RPMI7951 (cell line): Measurements from ENCODE around the gene ZNF318. TPM values are rescaled to one million over a fixed set of nuclear protein-coding genes. Genes with fewer than 3 reads are reported as not detected.
"Not testable (repeated sequence)": the region's sequence is repeated elsewhere in the genome, so short reads cannot be mapped to it uniquely, and the experiment has no call there.

ENCODE experiments used
- DNase-seq: peaks from one replicate; pipeline ENCODE4 v3.0.0-alpha.2; 2012; ENCODE audit warnings: low read depth
- total RNA-seq: library from RNA; depleted of rRNA; stranded (reverse); fragments of >200 nt; shearing (Covaris generic); gene quantifications from 2 replicates; pipeline ENCODE4 v1.2.3, GENCODE V29; 2014; rRNA removed

The ZNF318 gene, protein sequence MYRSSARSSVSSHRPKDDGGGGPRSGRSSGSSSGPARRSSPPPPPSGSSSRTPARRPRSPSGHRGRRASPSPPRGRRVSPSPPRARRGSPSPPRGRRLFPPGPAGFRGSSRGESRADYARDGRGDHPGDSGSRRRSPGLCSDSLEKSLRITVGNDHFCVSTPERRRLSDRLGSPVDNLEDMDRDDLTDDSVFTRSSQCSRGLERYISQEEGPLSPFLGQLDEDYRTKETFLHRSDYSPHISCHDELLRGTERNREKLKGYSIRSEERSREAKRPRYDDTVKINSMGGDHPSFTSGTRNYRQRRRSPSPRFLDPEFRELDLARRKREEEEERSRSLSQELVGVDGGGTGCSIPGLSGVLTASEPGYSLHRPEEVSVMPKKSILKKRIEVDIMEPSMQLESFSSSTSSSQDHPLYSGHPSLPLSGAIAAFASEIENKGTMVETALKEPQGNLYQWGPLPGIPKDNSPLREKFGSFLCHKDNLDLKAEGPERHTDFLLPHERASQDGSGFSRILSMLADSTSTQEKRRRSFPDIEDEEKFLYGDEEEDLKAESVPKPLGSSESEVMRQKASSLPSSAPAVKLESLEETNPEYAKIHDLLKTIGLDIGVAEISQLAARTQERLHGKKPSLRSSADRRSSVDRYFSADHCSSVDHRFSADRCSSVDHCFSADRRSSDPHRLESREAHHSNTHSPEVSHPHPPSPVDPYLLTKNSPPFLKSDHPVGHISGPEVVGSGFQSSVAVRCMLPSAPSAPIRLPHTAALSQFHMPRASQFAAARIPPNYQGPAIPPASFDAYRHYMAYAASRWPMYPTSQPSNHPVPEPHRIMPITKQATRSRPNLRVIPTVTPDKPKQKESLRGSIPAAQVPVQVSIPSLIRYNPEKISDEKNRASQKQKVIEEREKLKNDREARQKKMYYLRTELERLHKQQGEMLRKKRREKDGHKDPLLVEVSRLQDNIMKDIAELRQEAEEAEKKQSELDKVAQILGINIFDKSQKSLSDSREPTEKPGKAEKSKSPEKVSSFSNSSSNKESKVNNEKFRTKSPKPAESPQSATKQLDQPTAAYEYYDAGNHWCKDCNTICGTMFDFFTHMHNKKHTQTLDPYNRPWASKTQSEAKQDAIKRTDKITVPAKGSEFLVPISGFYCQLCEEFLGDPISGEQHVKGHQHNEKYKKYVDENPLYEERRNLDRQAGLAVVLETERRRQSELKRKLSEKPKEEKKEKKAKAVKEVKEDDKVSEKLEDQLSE (N-terminal part only)
- 8.0 and 10.9 TPM in 2 replicates for total RNA-seq

DNA sequence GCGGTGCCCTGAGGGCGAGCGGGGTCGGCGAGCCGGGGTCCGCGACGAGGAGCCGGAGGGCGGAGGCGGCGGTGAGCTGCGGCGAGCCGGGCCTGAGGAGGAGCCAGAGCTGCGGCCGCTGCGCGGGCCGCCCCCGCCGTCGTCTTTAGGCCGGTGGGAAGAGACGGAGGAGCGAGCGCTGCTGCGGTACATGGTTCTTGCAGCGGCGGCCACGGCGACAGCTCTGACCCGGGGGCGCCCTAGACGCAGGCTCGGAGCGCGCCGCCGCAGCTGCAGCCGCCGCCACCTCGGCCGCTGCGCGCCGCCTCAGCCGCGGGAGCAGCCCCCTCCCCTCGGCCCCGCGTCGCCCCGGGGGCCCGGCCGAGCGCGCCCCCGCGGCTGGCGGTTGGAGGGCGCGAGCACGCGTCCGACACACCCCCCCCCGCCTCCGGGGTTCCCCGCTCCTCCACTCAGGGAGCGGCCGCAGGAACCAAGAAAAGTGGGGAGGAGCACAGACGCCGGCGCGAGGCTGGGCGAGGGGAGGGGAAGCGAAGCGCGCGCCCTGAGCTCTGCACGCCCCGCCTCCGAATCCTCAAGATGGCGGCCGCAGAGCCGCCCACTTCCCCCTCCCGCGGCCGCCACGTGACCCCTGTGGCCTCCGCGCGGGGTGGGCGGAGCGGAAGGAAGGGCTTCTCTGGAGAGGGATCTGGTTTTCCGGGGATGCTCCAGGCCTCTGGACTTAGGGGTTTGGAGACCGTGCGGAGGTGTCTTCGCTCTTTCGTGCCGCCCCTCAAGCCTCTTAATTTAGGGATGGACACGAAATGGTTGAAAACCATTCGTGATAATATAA lies at the start of gene ZNF318:
TSS of gene ZNF318 (minus strand) at position 474 of the 829 bp plus-strand sequence. CDS start at position 192, 282 bp downstream.
- DNase-seq: peak; percentile 97

DNA sequence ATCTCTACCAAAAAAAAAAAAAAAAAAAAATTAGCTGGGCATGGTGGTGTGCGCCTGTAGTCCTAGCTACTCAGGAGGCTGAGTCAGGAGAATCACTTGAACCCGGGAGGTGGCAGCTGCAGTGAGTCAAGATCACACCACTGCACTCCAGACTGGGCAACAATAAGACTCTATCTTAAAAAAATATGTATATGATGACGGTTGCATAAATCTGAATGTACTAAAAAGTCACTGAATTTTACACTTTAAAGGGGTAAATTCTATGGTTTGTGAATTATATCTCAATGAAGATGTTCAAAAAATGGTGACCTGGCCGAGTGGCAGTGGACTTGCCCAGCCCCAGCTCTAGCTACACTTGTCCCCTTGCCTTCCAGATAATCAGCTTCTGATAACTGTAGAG lies 47.5 kb upstream of the ZNF318 start:
- no peak for DNase-seq

DNA sequence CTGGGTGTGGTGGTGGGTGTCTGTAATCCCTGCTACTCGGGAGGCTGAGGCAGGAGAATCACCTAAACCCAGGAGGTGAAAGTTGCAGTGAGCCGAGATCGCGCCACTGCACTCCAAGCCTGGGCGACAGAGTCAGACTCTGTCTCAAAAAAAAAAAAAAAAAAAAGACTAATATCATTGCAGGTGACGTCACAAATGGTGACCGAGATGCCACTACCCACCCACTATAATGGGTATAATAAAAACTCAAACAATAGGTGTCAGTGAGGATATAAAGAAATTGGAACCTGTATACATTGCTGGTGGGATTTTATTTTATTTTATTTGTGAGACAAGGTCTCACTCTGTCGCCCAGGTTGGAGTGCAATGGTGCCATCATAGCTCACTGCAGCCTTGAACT lies 45.8 kb upstream of the ZNF318 start:
- DNase-seq: not testable (repeated sequence)

DNA sequence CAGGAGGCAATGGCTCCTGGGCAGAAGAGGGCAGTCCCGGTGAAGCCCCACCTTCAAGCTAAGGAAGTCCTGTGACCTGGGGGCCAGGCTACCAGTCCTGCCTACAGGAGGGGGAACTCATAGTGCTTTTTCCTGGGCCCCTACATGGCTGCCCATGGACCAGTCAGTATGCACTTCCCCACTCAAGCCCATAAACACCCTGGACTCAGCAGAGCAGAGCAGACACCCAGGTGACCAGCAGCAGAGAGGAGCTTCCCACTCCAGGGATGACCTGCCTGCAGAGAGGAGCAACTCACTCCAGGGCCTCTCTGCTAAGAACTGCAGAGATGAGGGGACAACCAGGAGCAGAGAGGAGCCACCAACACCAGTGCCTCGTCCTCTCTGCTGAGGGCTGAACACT lies 43.6 kb upstream of the ZNF318 start:
- no peak for DNase-seq

DNA sequence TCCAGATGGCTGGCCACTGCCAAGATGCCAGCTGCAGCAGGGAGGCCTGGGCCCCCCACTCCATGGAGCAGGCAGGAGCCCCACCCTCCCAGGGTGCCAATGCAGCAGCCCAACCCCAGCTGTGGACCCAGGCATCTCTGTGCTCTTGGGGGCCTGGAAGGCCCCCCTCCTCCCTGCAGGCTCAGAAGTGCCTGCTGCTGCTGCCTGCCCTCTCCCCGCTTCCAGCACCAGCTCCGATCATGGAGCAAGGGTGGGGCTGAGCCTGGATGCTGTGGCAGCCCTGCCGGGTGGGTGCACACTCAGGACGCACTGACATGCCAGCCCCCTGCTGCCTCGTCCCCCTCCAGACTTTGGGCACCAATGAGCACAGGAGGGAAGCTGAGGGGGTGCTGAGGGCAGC lies 43.1 kb upstream of the ZNF318 start:
- no peak for DNase-seq

DNA sequence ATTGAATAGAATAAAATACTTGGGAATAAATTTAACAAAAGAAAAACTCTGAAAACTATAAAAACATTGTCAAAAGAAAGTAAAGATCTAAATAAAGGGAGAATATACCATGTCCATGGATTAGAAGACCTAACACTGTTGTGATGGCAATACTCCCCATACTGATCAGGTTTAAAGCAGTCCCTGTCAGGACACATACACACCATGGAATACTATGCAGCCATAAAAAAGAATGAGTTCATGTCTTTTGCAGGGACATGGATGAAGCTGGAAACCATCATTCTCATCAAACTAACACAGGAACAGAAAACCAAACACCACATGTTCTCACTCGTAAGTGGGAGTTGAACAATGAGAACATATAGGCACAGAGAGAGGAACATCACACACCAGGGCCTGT lies 41.3 kb upstream of the ZNF318 start:
- not testable (repeated sequence) for DNase-seq

DNA sequence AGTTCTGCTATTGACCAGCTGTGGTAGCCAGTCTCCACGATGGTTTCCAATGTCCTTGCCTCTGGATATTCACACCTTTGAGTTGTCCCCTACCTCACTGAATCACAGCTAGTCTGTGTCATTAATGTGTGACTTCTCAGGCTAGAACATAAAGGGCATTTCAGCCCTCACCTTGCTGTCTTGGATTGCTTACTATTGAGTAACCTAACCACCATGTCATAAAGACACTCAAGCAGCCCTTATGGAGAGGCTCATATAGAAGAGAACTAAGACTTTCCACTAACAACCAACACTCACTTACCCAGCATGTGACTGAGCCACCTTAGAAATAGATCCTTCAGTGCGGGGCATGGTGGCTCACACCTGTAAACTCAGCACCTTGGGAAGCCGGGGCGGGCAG lies 38.8 kb upstream of the ZNF318 start:
- no peak for DNase-seq

DNA sequence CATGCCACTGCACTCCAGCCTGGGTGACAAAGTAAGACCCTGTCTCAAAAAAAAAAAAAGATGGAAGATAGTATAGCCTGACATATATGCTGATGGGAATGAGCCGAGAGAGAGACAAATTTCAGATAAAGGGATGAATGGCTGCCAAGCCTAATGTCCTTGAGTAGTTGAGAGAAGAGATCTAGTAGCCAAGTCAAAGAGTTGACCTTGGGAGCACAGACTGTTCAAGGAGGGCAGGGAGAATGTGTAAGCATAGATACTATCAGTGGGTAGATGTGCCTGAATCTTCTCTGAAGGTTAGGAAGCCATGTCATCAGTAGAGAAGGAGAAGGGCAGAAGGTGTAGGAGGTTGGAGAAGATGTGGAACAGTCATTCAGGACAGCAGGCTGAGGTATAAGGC lies 37.8 kb upstream of the ZNF318 start:
- DNase-seq: no peak

DNA sequence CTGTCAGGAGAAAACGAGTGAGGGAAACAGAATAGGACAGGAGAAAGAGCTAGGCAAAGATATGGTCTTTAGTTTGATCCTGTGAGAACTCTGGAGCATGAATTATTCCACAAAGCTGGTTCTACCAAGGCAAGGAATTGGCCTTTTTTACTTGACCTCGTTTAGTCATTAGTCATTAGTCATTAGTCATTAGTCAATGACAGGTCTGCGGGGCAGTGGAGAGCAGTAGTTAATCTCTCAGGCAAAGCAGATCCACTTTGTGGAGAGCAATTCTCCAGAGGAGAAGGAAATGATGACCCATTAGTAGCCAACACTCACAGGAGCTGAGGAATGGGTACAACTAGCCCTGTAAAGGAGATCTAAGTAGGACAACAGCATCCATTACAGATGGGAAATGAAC lies 35.9 kb upstream of the ZNF318 start:
- no peak for DNase-seq

DNA sequence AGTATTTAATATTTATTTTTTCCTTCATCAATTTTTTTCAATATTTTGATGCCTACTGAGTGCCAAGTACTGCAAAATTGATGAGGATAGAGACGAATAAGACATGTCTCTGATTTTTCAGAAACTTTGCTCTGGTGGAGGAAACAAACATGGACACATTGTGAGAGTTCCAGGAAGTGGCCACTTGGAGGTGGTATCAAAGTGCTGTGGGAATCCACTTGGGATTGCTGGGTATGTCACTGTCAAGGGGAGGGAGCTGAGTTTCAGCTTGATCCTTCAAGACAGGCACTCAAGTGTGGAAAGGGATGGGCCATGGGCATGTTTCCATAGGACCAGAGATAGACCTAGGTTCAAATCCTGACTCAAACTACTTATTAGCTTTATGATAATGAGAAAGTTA lies 33.4 kb upstream of the ZNF318 start:
- peak; percentile 27 for DNase-seq

DNA sequence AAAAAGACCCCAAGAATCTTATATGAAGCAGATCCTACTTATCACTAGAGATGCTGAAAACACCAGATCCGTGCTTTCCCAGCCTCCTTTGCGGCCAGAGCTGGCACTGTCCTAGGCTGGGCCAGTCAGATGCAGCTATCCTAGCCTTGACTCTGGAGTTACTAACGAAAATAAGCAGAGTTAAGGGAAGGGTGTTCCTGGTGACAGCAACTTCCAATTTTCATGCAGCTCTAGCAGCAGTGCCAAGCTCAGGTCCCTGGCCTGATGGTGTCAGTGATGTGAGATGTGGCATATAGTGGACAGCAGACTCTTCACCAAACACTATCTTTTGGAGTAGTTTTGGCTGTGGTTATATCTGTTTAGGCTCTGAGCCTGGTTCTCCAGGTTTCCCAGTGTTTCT lies 32.3 kb upstream of the ZNF318 start:
- DNase-seq: no peak

DNA sequence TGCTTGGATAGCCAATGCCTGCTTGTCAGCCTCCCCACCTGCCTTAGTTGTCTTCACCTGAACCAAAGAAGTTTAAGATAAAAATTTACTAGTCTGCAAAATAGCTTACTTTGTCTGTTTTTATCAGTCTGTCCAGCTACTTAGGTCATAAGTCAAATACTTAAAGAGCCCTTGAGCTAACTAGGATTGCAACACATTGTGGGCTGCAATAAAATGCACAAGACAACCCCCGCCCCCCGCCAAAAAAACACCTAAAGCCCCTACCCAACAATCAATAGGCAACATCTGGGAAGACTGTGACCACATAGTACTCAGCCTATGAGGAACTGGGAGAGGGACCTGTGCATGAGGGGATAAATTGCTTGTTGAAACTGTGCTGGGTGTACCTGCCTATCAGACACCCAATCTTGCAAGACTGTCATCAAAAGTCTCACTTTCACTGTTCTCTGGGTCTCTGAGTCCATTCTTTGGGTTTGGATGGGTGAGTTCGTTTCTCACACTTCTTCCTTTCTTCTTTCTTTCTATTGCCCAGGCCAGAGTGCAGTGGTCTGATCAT lies 30.6 kb upstream of the ZNF318 start:
- no peak for DNase-seq

DNA sequence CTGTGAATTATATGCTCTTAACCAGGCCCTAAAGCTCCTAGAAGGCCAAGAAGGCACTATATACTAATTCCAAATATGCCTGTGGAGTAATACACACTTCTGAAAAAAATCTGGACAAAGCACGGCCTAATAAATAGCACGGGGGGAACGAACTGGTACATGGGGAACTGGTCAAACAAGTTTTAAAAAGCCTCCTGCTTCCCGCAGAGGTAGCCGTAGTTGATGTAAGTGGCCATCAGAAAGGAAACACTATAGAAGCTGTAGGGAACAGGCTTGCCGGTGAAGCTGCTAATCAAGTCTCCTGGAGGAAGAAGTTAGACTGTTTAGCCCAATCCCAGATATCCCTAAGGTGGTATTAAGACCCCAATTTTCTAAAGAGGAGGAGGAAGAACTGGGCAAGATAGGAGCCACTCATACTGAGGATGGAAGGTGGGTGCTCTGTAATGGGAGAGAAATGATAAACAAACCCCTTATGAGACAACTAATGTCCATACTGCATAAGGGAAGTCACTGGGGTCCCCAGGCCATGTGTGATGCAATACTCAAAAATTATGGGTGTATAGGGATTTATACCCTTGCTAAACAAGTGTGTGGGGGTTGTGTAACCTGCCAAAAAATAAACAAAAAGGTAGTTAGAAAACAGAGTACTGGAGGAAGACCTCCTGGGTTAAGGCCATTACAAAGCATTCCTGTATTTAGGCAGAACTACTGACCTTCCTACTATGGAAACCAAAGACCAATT lies 27.1 kb upstream of the ZNF318 start:
- no peak for DNase-seq

DNA sequence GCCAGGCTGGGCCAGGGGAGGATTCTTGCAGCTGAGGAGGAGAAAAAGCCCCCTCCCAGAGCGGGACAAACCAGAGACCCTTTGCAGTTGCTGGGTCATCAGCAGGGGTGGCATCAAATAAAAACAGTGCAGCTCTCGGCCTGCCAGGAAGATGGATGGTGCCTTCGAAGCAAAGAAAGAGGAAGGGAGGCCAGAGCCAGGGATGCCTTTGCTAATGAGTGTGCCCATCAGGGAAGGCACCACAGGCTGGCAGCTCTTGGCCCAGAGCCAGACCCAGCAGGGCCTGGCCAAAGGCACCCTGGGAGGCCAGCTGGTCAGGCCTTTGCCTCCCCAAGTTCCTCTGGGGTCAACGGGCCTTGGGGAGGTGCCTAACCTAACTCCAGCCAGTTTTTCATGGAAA lies 26.3 kb upstream of the ZNF318 start:
- DNase-seq: no peak

DNA sequence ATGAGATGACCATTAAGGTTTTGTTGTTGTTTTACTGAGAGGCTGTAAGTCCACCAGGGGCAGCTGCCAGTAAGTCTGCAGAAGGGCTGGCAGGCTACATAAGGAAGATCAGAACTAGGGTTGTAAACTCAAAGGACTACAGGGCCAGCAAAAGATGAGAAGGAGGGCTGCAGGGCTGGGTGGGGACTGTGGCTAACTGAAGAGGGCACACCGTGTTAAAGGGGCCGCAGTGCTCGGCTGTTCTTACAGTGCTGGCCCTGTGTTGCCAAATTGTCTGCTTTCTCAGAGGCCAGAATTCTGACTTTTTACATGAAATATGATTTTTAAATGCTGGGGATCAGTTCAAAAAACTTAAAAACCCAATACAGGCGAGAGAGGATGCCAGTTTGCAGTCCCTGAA lies 25.5 kb upstream of the ZNF318 start:
- no peak for DNase-seq

DNA sequence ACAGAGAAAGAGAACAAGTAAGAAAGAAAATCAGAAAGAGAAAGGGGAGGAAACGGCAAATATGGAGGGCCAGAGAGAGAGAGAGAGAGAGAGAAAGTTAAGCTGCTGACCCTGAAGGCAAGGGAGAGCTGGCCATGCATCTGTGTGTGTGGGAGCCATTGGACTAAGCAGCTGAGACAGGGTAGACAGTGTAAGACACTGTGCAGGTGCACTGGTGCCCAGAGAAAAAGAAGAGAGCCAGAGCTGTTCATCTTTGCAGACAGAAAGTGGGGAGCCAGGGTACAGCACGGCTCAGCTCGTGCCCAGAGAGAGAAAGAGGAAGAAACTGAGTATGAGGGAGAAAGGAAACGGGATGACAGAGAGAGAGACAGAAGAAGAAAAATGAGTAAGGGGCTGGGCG lies 24.2 kb upstream of the ZNF318 start:
- DNase-seq: no peak

DNA sequence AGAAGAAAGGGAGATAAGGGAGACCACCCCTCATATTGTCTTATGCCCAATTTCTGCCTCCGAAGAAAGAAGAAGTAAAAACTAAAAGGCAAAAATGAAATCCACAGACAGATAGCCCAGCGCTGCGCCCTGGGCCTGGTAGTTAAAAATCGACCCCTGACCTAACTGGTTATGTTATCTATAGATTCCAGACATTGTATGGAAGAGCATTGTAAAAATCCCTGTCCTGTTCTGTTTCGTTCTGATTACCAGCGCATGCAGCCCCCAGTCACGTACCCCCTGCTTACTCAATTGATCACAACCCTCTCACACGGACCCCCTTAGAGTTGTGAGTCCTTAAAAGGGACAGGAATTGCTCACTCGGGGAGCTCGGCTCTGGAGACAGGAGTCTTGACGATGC lies 23.7 kb upstream of the ZNF318 start:
- not testable (repeated sequence) for DNase-seq

DNA sequence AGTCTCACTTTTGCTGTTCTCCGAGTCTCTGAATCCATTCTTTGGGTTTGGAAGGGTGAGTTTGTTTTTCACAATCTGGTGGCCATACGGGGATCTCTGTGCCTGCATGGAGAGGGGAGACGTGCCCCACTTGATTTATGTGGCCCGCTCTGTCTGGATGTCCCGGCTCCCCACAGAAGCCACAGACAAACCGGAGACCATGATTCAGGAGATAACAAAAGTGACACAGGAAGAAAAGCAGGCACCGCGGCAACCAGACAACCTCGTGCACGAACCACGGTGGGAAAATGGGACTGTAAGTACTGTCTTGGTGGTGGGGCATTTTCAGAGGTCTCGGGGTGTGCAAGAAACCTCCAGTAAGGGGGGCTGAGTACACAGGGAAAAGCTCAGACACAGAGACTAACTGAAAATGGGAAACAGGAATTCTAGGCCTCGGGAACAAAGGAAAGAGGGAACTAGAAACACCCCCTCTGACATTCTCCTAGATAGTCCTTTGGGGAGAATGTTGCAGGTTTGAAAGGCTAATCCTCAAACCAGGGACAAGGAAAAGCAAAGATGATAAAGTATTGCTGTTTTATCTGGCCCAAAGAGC lies 22.1 kb upstream of the ZNF318 start:
- peak; percentile 17 for DNase-seq

DNA sequence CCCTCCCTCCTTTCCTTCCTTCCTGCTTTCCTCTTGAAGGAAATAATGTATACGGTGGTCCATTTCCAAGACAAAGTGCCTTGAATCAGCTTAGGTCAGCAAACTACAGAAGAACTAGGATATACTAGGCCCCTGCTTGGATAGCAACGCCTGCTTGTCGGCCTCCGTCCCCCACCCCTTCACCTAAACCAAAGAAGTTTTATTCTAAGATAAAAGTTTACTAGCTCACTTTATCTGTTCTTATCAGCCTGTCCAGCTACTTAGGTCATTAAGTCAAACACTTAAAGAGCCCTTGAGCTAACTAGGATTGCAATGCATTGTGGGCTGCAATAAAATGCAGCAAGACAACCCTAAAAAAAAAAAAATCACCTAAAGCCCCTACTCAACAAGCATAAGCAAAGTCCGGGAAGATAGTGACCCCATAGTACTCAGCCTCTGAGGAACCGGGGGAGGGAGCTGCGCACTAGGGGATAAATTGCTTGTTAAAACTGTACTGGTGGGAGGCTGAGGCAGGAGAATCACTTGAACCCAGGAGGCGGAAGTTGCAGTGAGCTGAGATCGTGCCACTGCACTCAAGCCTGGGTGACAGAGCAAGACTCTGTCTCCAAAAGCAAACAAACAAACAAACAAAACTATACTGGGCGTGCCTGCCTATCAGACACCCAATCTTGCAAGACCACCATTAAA lies 21.4 kb upstream of the ZNF318 start:
- not testable (repeated sequence) for DNase-seq
